HG03095 (cell line): Measurements from ENCODE around the gene RORB.

Experiments
- ATAC-seq: cut with Tn5 transposase; IDR thresholded peaks from one replicate; pipeline ENCODE4 v1.9.1; 2021; ENCODE audit warnings: moderate library complexity; ENCODE audit not compliant: unreplicated experiment

The RORB gene

DNA sequence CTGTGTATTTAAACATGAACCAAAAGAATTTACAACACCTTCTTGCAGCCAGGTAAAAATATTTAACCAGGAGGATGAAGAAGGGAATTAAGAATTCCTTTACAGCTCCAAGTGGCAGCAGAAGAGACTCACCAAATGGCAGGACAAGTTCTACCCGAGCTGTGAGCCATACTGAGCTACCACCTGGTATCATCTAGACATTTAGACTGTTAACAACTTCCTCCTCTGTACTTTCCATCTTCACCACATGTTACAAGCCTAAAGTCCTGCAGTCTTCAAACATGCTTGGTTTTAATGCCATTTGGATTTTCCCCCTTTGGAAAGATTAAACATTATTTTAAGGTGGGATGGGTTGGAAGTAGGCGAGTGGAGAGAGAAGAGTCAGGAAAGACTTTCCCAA is 200.4 kb downstream of the RORB start:
- no peak for ATAC-seq

- no peak for ATAC-seq
These were observed 214.2 kb downstream of the RORB start for GRCh38 chr9:74711341-74711740.

DNA sequence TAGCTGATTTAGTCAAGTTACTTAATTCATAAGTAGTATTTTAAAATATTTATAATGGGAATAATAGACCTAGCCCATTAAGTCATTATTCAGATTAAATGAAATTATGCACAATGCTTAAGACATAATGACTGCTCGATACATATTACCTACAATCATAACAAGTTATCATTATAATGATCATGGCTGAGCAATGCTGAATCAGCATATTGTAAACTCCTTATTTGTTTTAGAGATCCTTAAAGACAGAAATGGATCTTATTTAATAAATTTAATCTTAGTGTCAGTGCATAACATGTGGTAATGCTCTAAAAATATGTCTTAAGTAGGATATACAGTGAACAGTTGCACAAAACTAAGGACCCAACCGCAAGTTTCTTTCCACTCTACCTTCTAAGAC is 221.6 kb downstream of the RORB start:
- no peak for ATAC-seq

DNA sequence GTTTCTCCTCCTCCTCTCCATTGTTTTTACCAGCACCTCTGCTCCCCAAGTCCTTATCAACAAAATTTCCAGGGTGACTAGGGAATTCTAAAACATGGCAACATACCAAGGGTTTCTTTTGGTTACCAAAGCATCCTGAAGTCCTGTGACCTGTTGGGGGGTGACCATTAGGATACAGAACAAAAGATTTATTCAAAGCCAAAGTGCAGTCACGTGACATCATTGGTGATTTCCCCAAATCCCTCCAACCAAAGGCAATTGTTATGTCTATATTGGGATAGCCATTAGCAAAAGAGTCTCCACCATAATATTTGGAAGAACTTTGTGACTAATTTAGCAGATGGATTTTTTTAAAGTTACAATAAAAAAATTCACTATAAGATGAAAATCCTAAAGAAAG is 222.2 kb downstream of the RORB start:
- no peak for ATAC-seq

GRCh38 chr9:74721696-74722660 is 224.8 kb downstream of the RORB start:
- no peak for ATAC-seq

- no peak for ATAC-seq
These were observed 227.2 kb downstream of the RORB start for GRCh38 chr9:74724317-74724716.

DNA sequence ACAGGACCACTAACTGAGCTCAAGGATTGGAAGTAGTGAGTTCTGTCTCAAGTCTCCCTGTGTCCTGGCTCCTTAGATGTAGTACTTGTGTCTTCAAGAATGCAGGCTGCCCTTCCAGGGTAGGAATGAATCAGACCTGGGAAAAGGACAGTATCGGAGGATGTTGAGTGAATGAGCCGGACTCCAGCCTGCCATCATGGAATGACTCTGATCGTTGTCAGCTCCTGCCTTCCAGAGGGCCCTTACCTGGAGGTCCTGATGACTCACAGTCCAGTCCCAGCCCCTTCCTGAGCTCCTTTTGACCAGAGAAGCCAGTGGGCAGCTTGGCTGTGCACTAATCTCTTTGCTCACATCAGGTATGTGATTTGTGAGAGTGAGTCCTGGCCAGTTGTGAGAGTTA is 229.4 kb downstream of the RORB start:
- no peak for ATAC-seq

GRCh38 chr9:74728176-74728575 is 231.0 kb downstream of the RORB start:
- ATAC-seq, result no peak

GRCh38 chr9:74729136-74729695 is 232.1 kb downstream of the RORB start:
- ATAC-seq, result no peak

- ATAC-seq, result no peak
These were observed 238.6 kb downstream of the RORB start for GRCh38 chr9:74735761-74736160.

- no peak for ATAC-seq
These were observed 239.5 kb downstream of the RORB start for GRCh38 chr9:74736646-74737045.

GRCh38 chr9:74742191-74742790 is 245.2 kb downstream of the RORB start:
- ATAC-seq, result no peak
